Measurements from ENCODE around the gene CALML3. TPM values are rescaled to one million over a fixed set of nuclear protein-coding genes. Genes with fewer than 3 reads are reported as not detected.

The CALML3 gene
- total and polyA plus RNA-seq, 2 of the 13 experiments (the other 11 are each of a cell fraction or from before 2014, with no cell fraction given), result not detected

GRCh38 chr10:5538446-5538845 lies 13.7 kb downstream of the CALML3 start:
- no peak for FAIRE-seq
- Histone ChIP-seq H2AFZ (ENCODE audit: low read length) (no peak overlapping the region), H3K36me3 (replicated peaks in 1 of 2; ENCODE audit: control insufficient read depth in 1 of 2, insufficient read depth in 2 of 2, low read length in 2 of 2) (no peaks in the 10 kb centered on the region), H3K27ac (ENCODE audit: extremely low read length, insufficient read depth, low read length) (no peak overlapping the region), H3K4me1 (ENCODE audit: insufficient read depth, low read length) (peaks cover 63% of the 10 kb centered on the region), H4K20me1 (ENCODE audit: insufficient read depth, low read length) (no peaks in the 10 kb centered on the region), H3K27me3 (ENCODE audit: control insufficient read depth in 1 of 2, insufficient read depth in 2 of 2, low read length in 2 of 2) (no peaks in the 10 kb centered on the region), H3K9ac (ENCODE audit: insufficient read depth, low read depth, low read length) (no peak overlapping the region), H3K9me3 (ENCODE audit: low read length) (peaks cover 13% of the 10 kb centered on the region), H3K79me2 (ENCODE audit: insufficient read depth, low read length) (no peaks in the 10 kb centered on the region), H3K4me3 (replicated peaks in 1 of 3; ENCODE audit: insufficient read depth in 1 of 3, low read depth in 2 of 3, low read length in 3 of 3) (no peak overlapping the region), H3K4me2 (ENCODE audit: low read depth, low read length) (no peak overlapping the region)
- ChIA-PET POLR2A (interaction anchor here (0.9 to 2.4 kb wide), 2 partner anchors 9 to 92 kb away, joined by 3 to 14 read pairs; no protein-coding TSS in a partner anchor), CTCF (ENCODE audit: low intra/inter-chr PET ratio, low total read pairs) (no interaction called here)
- intact Hi-C loops (cut with micrococcal nuclease; ENCODE audit: unreplicated experiment) (no loop called here), in situ Hi-C loops (cut with HindIII; ENCODE audit: extremely low pct_ligation_motif_present, low pct_unique_long_range_greater_than_20kb) (no loop called here)
- WGBS (ENCODE audit: low lambda C conversion rate), result 82% methylated on average over 9 of the region's 9 CpGs
- no peak for ATAC-seq
- BruUV-seq (replicated peaks), result no TSS peak
- TF ChIP-seq EHMT2 (IDR thresholded peaks at IDR 0.05; ENCODE audit: borderline replicate concordance, low read depth, low read length), result no peak
- peak; percentile 67; the same call in 1 of the 2 replicates for TF ChIP-seq ZBTB33 (CRISPR knock-in tag; IDR thresholded peaks at IDR 0.05)
- no peak for DNase-seq (ENCODE audit: low spot score)

GRCh38 chr10:5538892-5539651 lies 14.3 kb downstream of the CALML3 start:
- no peak overlapping the region for H3K9ac ChIP-seq (ENCODE audit: insufficient read depth, low read depth, low read length)
- FAIRE-seq (no peak), DNase-seq (ENCODE audit: low spot score) (no peak), ATAC-seq (no peak)
- H3K27ac ChIP-seq (ENCODE audit: extremely low read length, insufficient read depth, low read length), result no peak overlapping the region
- H3K36me3 ChIP-seq (replicated peaks in 1 of 2; ENCODE audit: control insufficient read depth in 1 of 2, insufficient read depth in 2 of 2, low read length in 2 of 2), result no peaks in the 10 kb centered on the region
- H4K20me1 ChIP-seq (ENCODE audit: insufficient read depth, low read length), result no peaks in the 10 kb centered on the region
- BruUV-seq (replicated peaks), result no TSS peak
- no peaks in the 10 kb centered on the region for H3K27me3 ChIP-seq (ENCODE audit: control insufficient read depth in 1 of 2, insufficient read depth in 2 of 2, low read length in 2 of 2)
- ChIA-PET CTCF (ENCODE audit: low intra/inter-chr PET ratio, low total read pairs) (no interaction called here), POLR2A (interaction anchor here (0.9 to 2.4 kb wide), 2 partner anchors 9 to 93 kb away, joined by 3 to 14 read pairs; no protein-coding TSS in a partner anchor)
- intact Hi-C loops (cut with micrococcal nuclease; ENCODE audit: unreplicated experiment), result no loop called here
- peaks cover 19% of the 10 kb centered on the region for H3K9me3 ChIP-seq (ENCODE audit: low read length)
- H2AFZ ChIP-seq (ENCODE audit: low read length), result no peak overlapping the region
- H3K4me1 ChIP-seq (ENCODE audit: insufficient read depth, low read length), result peaks cover 58% of the 10 kb centered on the region
- no peaks in the 10 kb centered on the region for H3K79me2 ChIP-seq (ENCODE audit: insufficient read depth, low read length)
- WGBS (ENCODE audit: low lambda C conversion rate), result 94% methylated on average over 19 of the region's 19 CpGs
- in situ Hi-C loops (cut with HindIII; ENCODE audit: extremely low pct_ligation_motif_present, low pct_unique_long_range_greater_than_20kb), result no loop called here
- H3K4me2 ChIP-seq (ENCODE audit: low read depth, low read length), result no peak overlapping the region
- no peak overlapping the region for H3K4me3 ChIP-seq (replicated peaks in 1 of 3; ENCODE audit: insufficient read depth in 1 of 3, low read depth in 2 of 3, low read length in 3 of 3)
- TF ChIP-seq KDM2A (CRISPR knock-in tag; IDR thresholded peaks at IDR 0.05; ENCODE audit: borderline replicate concordance, low read depth) (no peak), ARHGAP35 (CRISPR knock-in tag; IDR thresholded peaks at IDR 0.05; ENCODE audit: borderline replicate concordance) (no peak), HBP1 (CRISPR knock-in tag; IDR thresholded peaks at IDR 0.05; ENCODE audit: low read depth) (no peak), CENPX (CRISPR knock-in tag; IDR thresholded peaks at IDR 0.05) (no peak), DR1 (CRISPR knock-in tag; IDR thresholded peaks at IDR 0.05) (no peak), ZBTB37 (CRISPR knock-in tag; IDR thresholded peaks at IDR 0.05) (no peak), GMEB2 (CRISPR knock-in tag; IDR thresholded peaks at IDR 0.05; ENCODE audit: low read depth) (no peak)

Data from HepG2 (cell line).